IMR-90 (cell line): ENCODE data around the gene SMIM33. TPM values are rescaled to one million over a fixed set of nuclear protein-coding genes. Genes with fewer than 3 reads are reported as not detected.

Source experiments
- ATAC-seq: fragments of 200-7000 bp; cut with Tn5 transposase; 2 replicates; pipeline ENCODE4 v1.9.1; 2020; ENCODE audit warnings: low read depth, mild to moderate bottlenecking, moderate library complexity
- BruUV-seq: library from RNA; stranded (reverse); fragments of 400-500 nt; replicated peaks from 2 replicates; lab custom pipeline; 2021; lab: Mats Ljungman, UMichigan
- CTCF ChIA-PET: fragments of 300-600 bp; formaldehyde crosslinking; extraction: SDS; loops from one replicate; lab custom pipeline; 2021; ENCODE audit warnings: antibody characterized with exemption; lab: Yijun Ruan, JAX
- POLR2A ChIA-PET: fragments of 300-600 bp; sonication (Branson Sonifier 250); formaldehyde crosslinking; loops from one replicate; lab custom pipeline; 2022; ENCODE audit warnings: antibody characterized with exemption; ENCODE audit not compliant: unreplicated experiment; lab: Charles Lee
- DNase-seq: peaks from one replicate; pipeline ENCODE4 v3.0.0; 2013
- H2AFZ ChIP-seq: replicated peaks from 2 replicates; pipeline ENCODE3; 2013; ENCODE audit warnings: low read length, mild to moderate bottlenecking; ENCODE audit not compliant: poor library complexity
- H2AK5ac ChIP-seq: 2 replicates; pipeline ENCODE4 v1.6.1; 2013; ENCODE audit warnings: low read depth, low read length, inconsistent platforms
- H2AK9ac ChIP-seq: replicated peaks from 2 replicates; pipeline ENCODE3; 2013; ENCODE audit warnings: mild to moderate bottlenecking, low read depth, low read length, moderate library complexity; ENCODE audit not compliant: poor library complexity
- H2BK120ac ChIP-seq: 2 replicates; pipeline ENCODE4 v1.6.1; 2013; ENCODE audit warnings: low read depth, low read length, inconsistent platforms
- H2BK15ac ChIP-seq: 3 replicates; pipeline ENCODE4 v1.6.1; 2013; ENCODE audit warnings: low read depth, low read length, inconsistent platforms
- H2BK20ac ChIP-seq: 2 replicates; pipeline ENCODE4 v1.6.1; 2013; ENCODE audit warnings: low read depth, mild to moderate bottlenecking, inconsistent platforms, low read length, moderate library complexity
- H2BK5ac ChIP-seq: 2 replicates; pipeline ENCODE4 v1.6.1; 2013; ENCODE audit warnings: mild to moderate bottlenecking, low read depth, low read length, inconsistent platforms; ENCODE audit not compliant: poor library complexity, severe bottlenecking
- H3K14ac ChIP-seq: replicated peaks from 2 replicates; pipeline ENCODE4 v1.6.1; 2013; ENCODE audit warnings: low read depth, low read length, inconsistent platforms
- H3K18ac ChIP-seq: 2 replicates; pipeline ENCODE4 v1.6.1; 2013; ENCODE audit warnings: low read depth, low read length, control low read depth
- H3K23ac ChIP-seq: 2 replicates; pipeline ENCODE4 v1.6.1; 2013; ENCODE audit warnings: low read depth, low read length, inconsistent platforms
- H3K27ac ChIP-seq: 2 replicates; pipeline ENCODE4 v1.5.1; 2013; ENCODE audit warnings: mild to moderate bottlenecking, control low read depth, low read length; ENCODE audit not compliant: insufficient read depth
- H3K27me3 ChIP-seq: 2 replicates; pipeline ENCODE4 v1.6.1; 2013; ENCODE audit warnings: low read length; ENCODE audit not compliant: control insufficient read depth, insufficient read depth
- H3K36me3 ChIP-seq: 2 replicates; pipeline ENCODE4 v1.6.1; 2013; ENCODE audit warnings: low read length, mixed read lengths; ENCODE audit not compliant: control insufficient read depth, insufficient read depth
- H3K4ac ChIP-seq: 2 replicates; pipeline ENCODE4 v1.6.1; 2013; ENCODE audit warnings: low read depth, low read length, inconsistent platforms
- H3K4me1 ChIP-seq: 2 replicates; pipeline ENCODE4 v1.6.1; 2013; ENCODE audit warnings: low read length, mixed read lengths; ENCODE audit not compliant: control insufficient read depth, insufficient read depth
- H3K4me2 ChIP-seq: 2 replicates; pipeline ENCODE4 v1.6.1; 2013; ENCODE audit warnings: low read depth, mild to moderate bottlenecking, control low read depth, low read length, moderate library complexity
- H3K4me3 ChIP-seq: 2 replicates; pipeline ENCODE4 v1.5.1; 2013; ENCODE audit warnings: low read depth, mild to moderate bottlenecking, control low read depth, low read length, moderate library complexity; ENCODE audit not compliant: insufficient read depth
- H3K56ac ChIP-seq: 2 replicates; pipeline ENCODE4 v1.6.1; 2013; ENCODE audit warnings: low read length, inconsistent platforms; ENCODE audit not compliant: insufficient read depth; ENCODE audit errors: extremely low read depth
- H3K79me1 ChIP-seq, 2 experiments: 2 replicates each; pipeline ENCODE4 v1.6.1; 2013; ENCODE audit warnings: low read length in 2 of 2, inconsistent platforms in 1 of 2, low read depth in 1 of 2
- H3K9ac ChIP-seq: 2 replicates; pipeline ENCODE4 v1.6.1; 2013; ENCODE audit warnings: low read depth, low read length, control low read depth
- H3K9me1 ChIP-seq: 2 replicates; pipeline ENCODE4 v1.6.1; 2013; ENCODE audit warnings: low read length, inconsistent platforms; ENCODE audit not compliant: insufficient read depth
- H3K9me3 ChIP-seq: 2 replicates; pipeline ENCODE4 v1.6.1; 2013; ENCODE audit warnings: low read length; ENCODE audit not compliant: control insufficient read depth, insufficient read depth
- H4K20me1 ChIP-seq: 2 replicates; pipeline ENCODE4 v1.6.1; 2013; ENCODE audit warnings: low read length, inconsistent platforms; ENCODE audit not compliant: insufficient read depth
- H4K5ac ChIP-seq: 2 replicates; pipeline ENCODE4 v1.6.1; 2013; ENCODE audit warnings: mild to moderate bottlenecking, low read depth, low read length, control low read depth
- H4K8ac ChIP-seq, 2 experiments: 2 replicates each; pipeline ENCODE4 v1.6.1; 2013; ENCODE audit warnings: low read depth in 2 of 2, low read length in 2 of 2, control low read depth in 1 of 2, inconsistent platforms in 1 of 2
- H4K91ac ChIP-seq: 2 replicates; pipeline ENCODE4 v1.6.1; 2013; ENCODE audit warnings: low read depth, low read length, inconsistent platforms; ENCODE audit not compliant: insufficient read depth
- BHLHE40 ChIP-seq: fragments of 150-350 bp; IDR thresholded peaks from 2 replicates; pipeline ENCODE4 v1.6.1; 2016; ENCODE audit warnings: mild to moderate bottlenecking, low read depth, low read length
- CEBPB ChIP-seq: IDR thresholded peaks from 2 replicates; pipeline ENCODE4 v1.6.1; 2012; ENCODE audit warnings: low read depth, low read length, improper control_type of control experiment
- CHD1 ChIP-seq: IDR thresholded peaks from 2 replicates; pipeline ENCODE4 v1.6.1; 2012; ENCODE audit warnings: low read depth, low read length, improper control_type of control experiment
- FOS ChIP-seq: fragments of 150-350 bp; IDR thresholded peaks from 2 replicates; pipeline ENCODE4 v1.6.1; 2016; ENCODE audit warnings: low read depth, low read length
- MAFK ChIP-seq: IDR thresholded peaks from 2 replicates; pipeline ENCODE4 v1.6.1; 2012; ENCODE audit warnings: low read depth, low read length, improper control_type of control experiment
- MAZ ChIP-seq: IDR thresholded peaks from 2 replicates; pipeline ENCODE4 v1.6.1; 2012; ENCODE audit warnings: low read depth, mild to moderate bottlenecking, low read length, improper control_type of control experiment, moderate library complexity, borderline replicate concordance
- MXI1 ChIP-seq: IDR thresholded peaks from 2 replicates; pipeline ENCODE4 v1.6.1; 2012; ENCODE audit warnings: low read depth, mild to moderate bottlenecking, low read length, moderate library complexity, borderline replicate concordance
- NFE2L2 ChIP-seq: fragments of 150-350 bp; IDR thresholded peaks from 2 replicates; pipeline ENCODE4 v1.6.1; 2016; ENCODE audit warnings: low read depth, mild to moderate bottlenecking, low read length
- RAD21 ChIP-seq: IDR thresholded peaks from 2 replicates; pipeline ENCODE4 v1.6.1; 2012; ENCODE audit warnings: low read length, improper control_type of control experiment
- RCOR1 ChIP-seq: IDR thresholded peaks from 2 replicates; pipeline ENCODE4 v1.6.1; 2012; ENCODE audit warnings: mild to moderate bottlenecking, low read length, improper control_type of control experiment; ENCODE audit not compliant: insufficient replicate concordance
- RFX5 ChIP-seq: IDR thresholded peaks from 2 replicates; pipeline ENCODE4 v1.8.0; 2012; ENCODE audit warnings: low read depth, mild to moderate bottlenecking, low read length, moderate library complexity
- SMC3 ChIP-seq: fragments of 150-350 bp; IDR thresholded peaks from 2 replicates; pipeline ENCODE4 v1.6.1; 2016; ENCODE audit warnings: low read depth, mild to moderate bottlenecking, antibody characterized with exemption, low read length, moderate library complexity
- WGBS, 2 experiments: methylation state at CpG; one replicate each; pipeline versions ENCODE4 v1.1.5 to v1.1.7; 2013; ENCODE audit warnings: missing lambda C conversion rate in 2 of 2; ENCODE audit not compliant: insufficient read length in 1 of 2; ENCODE audit errors: extremely low coverage in 2 of 2; 5-methylcytosine and 5-hydroxymethylcytosine counted together
- dilution Hi-C: fragments of 300-500 bp; cut with HindIII; formaldehyde crosslinking; loops from one replicate; pipeline ENCODE4 v1.14.3; 2018; ENCODE audit warnings: low sequenced_read_pairs; ENCODE audit not compliant: unreplicated experiment
- in situ Hi-C: fragments of 300-500 bp; cut with MboI; formaldehyde crosslinking; loops from 3 replicates; pipeline ENCODE4 v1.14.3; 2019; ENCODE audit warnings: low sequenced_read_pairs, inconsistent platforms, mixed read lengths
- intact Hi-C: fragments of 100-400 bp; cut with micrococcal nuclease; formaldehyde crosslinking; loops from 2 replicates; pipeline ENCODE4 v1.10.0; 2022
- polyA plus RNA-seq, 3 experiments: library from polyadenylated mRNA; depleted of rRNA; stranded (reverse); fragments of >200 nt; gene quantifications; 2 replicates each; pipeline ENCODE4 v1.2.3, GENCODE V29; 2012; ENCODE audit warnings: low replicate concordance in 1 of 3
- total RNA-seq: library from RNA; depleted of rRNA; stranded (reverse); fragments of >200 nt; gene quantifications from 2 replicates; pipeline ENCODE4 v1.2.3, GENCODE V29; 2012

The SMIM33 gene
- total and polyA plus RNA-seq, 2 of the 4 experiments (the other 2 are of a cell fraction), result not detected

DNA sequence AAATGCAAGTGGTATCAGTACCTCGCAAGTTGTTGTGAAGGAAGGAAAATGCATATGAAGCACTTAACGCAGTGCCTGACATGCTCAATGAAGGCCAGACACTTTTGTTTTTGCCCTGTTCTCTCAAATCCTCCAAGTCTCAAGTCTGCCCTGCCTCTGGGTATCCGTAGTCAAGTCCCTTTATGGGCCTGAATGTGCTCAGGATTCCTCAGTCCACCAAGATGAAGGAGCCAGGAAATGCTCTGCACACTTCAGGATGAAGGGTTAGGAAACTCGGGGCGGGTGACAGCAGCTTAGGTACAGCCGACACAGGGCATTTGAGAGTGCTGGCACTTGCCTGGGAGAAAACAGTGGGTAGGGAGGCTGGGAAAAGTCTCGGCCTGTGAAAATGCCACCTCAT, 9.6 kb upstream of the SMIM33 start:
- no peaks in the 10 kb centered on the region for H3K9me3 ChIP-seq
- H3K4me1 ChIP-seq, result peaks cover 23% of the 10 kb centered on the region
- H3K4ac ChIP-seq, result peak overlapping the region; percentile 85
- H3K27me3 ChIP-seq, result no peaks in the 10 kb centered on the region
- H3K36me3 ChIP-seq, result no peaks in the 10 kb centered on the region
- H3K56ac ChIP-seq, result no peak overlapping the region
- H3K27ac ChIP-seq, result no peak overlapping the region; the same call in 1 of the 2 replicates
- dilution Hi-C loops (no loop called here), intact Hi-C loops (no loop called here), in situ Hi-C loops (no loop called here)
- BruUV-seq, result no TSS peak
- H4K8ac ChIP-seq, result peak overlapping the region; percentile 42 to 71
- TF ChIP-seq BHLHE40, result no peak
- TF ChIP-seq FOS, result no peak
- TF ChIP-seq CEBPB, result no peak
- no peak for TF ChIP-seq RCOR1
- no peak for TF ChIP-seq CHD1
- TF ChIP-seq MXI1, result no peak
- no peak for TF ChIP-seq NFE2L2
- no peak for TF ChIP-seq MAFK
- TF ChIP-seq RAD21, result no peak
- no peak for TF ChIP-seq SMC3
- no peak for TF ChIP-seq RFX5
- TF ChIP-seq MAZ, result no peak
- H4K20me1 ChIP-seq, result no peaks in the 10 kb centered on the region
- H3K79me1 ChIP-seq, result no peaks in the 10 kb centered on the region; a peak in 1 of 4 replicates
- peak overlapping the region; percentile 74; the same call in 2 of the 3 replicates for H2BK15ac ChIP-seq
- peak overlapping the region; percentile 69 for H2BK20ac ChIP-seq
- peak overlapping the region; percentile 82 for H2AK5ac ChIP-seq
- peak overlapping the region; percentile 81 for H2AK9ac ChIP-seq
- H2BK5ac ChIP-seq, result peak overlapping the region; percentile 52
- peak overlapping the region; percentile 33 for H3K23ac ChIP-seq
- peak overlapping the region; percentile 81 for H3K14ac ChIP-seq
- no peak overlapping the region for H3K9ac ChIP-seq
- ChIA-PET POLR2A (no interaction called here), CTCF (no interaction called here)
- 80% methylated on average over 5 of the region's 7 CpGs; no CpG with 5 or more reads in 1 of the 2 experiments for WGBS, 2 experiments
- peaks cover 25% of the 10 kb centered on the region for H3K9me1 ChIP-seq
- peak overlapping the region; percentile 84 for H2BK120ac ChIP-seq
- DNase-seq, result no peak
- 0 out of 2 replicates have a peak, but pooled peaks have one; percentile 7 for ATAC-seq
- peak overlapping the region; percentile 65 for H4K91ac ChIP-seq
- H2AFZ ChIP-seq, result peak overlapping the region; percentile 76
- no peak overlapping the region for H3K4me2 ChIP-seq
- peak overlapping the region; percentile 18; the same call in 1 of the 2 replicates for H3K18ac ChIP-seq
- peak overlapping the region; percentile 18; the same call in 1 of the 2 replicates for H4K5ac ChIP-seq
- no peak overlapping the region for H3K4me3 ChIP-seq
